Measurements from ENCODE around the gene FAM177B.
"Not testable (repeated sequence)": the region's sequence is repeated elsewhere in the genome, so short reads cannot be mapped to it uniquely, and the experiment has no call there.

FAM177B gene

DNA sequence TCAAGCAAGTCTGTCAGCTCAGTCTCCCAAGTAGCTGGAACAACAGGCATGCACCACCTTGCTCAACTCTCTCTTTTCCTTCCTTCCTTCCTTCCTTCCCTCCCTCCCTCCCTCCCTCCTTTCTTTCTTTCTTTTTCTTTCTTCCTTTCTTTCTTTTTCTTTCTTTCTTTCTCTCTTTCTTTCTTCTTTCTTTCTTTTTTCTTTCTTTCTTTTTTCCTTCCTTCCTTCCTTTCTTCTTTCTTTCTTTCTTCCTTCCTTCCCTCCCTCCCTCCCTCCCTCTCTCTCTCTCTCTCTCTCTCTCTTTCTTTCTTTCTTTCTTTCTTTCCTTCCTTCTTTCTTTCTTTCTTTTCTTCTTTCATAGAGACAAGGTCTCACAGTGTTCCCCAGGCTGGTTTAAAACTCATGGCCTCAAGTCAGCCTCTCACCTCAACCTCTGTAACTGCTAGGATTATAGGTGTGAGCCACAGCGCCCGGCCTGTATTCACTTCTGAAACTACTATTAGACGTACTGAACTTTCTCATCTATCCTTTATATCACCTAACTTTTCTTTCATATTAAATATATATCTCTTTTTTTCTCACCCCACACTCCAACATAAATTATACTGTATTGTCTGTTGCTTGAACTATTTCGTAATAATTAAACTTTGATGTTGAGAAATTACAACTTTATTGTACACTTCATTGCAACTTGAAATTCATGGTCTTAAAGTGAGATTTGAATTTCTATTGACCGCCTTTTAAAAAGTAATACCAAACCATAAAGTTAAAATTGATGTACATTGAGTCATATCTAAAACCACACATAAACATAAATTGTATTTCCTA is 4.8 kb downstream of the FAM177B start:
- not testable (repeated sequence) for DNase-seq (ENCODE audit: low read depth)

DNA sequence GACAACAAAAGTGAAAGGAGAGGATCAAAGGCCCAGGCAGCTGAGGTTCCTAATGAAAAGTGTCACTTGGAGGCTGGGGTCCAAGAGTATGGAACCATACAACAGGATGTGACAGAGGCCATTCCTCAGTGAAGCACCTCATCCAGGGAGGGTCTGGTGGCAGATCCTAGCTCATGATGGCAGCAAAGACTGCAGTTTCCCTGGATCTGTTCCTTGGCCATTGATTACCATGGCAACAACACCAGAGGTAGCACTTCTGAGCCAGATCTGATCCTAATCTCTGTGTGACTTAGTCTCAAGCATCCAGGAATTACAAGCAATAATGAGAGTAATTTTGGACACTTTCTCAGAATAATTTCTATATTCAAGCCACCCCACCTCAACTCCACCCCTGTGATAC is 12.9 kb downstream of the FAM177B start:
- no peak for DNase-seq (ENCODE audit: low read depth)

DNA sequence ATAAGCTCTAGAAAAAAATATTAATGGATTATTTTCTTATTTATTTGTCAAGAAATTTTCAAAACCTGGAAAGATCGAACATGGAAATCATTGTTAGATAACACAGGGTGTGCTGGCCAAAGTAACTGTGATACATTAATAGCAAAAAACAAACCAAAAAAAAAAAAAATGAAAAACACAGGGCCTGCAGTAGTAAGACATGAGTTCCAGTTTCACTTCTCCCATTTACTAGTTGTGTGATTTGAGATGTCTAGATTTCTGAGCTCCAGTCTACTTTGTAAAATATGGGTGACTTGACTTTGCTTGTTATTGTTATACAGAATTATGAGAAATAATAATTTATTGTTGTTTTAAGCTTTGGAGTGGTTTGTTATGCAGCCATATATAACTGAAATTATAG is 13.6 kb downstream of the FAM177B start:
- DNase-seq (ENCODE audit: low read depth), result no peak

DNA sequence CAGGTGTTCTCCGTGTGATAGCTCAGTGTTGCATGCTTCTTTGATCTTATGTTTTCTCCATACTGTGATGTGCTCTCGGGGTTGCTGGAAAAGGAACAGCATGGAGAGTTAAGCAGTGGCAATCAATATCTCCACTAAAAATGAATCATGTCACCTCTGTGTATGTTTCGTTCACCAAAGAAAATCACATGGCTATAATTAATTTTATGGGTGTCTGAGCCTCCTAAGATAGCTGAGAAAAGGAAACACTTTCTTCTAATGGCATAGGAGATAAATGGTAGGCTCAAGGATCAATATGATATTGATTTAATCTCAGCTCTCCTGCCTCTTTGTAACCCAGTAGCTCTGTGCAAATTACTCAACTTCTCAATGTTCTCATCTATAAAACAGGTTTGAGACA is 14.3 kb downstream of the FAM177B start:
- DNase-seq (ENCODE audit: low read depth), result no peak

DNA sequence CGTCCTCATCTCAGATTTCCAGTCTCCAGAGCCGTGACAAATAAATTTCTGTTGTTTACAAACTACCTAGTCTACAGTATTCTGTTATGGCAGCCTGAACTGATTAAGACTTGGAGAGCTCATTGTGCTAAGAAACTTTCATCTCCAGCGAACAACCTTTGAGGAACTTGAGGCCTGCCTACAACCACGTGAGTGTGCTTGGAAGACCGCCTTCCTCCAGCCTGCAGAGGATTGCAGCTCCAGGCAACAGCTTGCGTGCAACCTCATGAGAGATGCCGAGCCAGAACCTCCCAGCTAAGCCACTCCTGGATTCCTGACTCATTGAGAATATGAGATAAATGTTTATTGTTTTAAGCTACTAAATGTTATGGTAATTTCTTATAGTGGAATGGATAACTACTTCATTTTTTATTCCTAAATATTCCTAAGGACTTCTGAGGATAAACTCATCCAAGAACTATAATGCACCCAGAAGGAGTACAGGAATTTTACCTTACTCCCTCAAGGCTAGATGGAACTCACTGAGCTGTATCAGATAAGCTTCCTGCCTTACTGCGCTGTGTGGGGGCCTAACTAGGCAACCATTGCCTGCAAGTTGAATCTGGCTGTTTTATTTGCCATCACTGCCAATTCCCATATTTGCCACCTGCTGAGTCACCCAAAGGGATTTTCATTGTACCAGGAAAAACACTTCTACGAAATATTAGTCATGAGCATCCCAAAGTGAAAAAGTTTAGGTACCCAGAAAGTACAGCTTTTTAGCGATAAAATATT is 17.6 kb downstream of the FAM177B start:
- no peak for DNase-seq (ENCODE audit: low read depth)

DNA sequence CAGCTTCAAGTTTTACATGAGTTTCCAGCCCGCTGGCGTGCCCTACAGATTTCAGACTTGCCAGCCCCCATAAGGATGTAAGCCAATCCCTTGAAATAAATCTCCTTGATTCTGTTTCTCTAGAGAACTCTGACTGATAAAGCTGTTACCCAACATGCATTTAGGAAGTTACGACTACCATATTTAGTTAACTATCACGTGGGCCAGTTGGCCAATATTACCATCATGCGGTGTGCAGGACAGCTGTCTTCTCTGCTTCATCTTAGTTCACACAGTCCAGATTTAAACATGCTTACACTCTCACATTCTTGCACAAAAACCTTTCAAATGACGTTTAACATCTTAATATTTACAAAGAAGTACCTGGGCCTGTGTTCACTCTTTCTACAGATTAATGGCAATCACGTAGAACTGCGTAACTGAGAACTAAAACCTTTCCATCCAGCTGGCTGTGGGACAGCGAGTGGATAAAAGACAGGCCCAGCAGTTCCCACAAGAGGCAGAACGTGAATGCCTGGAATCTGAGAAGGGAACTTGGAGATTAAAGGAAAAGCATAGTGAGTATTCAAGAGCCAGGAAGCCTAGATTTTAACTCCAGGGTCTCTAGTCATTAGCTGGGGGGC is 20.8 kb downstream of the FAM177B start:
- DNase-seq (ENCODE audit: low read depth), result no peak

DNA sequence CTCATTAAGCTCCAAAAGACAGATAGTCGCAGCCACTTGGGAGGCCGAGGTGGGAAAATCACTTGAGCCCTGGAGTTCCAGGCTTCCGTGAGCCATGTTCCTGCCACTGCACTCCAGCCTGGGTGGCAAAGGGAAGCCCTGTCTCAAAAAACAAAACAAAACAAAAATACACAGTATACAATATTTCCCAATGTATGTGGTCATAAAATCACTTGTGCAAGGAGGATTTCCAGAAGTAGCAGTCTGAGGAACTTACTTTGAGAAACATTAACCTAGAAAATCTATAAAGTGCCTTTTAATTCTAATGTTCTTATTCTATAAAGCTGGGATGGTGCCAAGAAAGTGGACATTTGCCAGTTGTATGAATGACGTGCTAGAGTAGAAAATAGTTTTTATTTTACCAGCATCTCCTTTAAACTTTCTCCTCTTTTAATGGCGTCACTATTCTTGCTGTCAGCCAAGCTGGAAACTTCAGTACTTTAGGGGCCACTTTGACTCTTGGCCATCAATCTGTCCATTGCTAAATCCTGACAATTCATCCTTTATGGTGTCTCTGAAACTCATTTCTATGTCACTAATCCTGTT is 22.5 kb downstream of the FAM177B start:
- no peak for DNase-seq (ENCODE audit: low read depth)

DNA sequence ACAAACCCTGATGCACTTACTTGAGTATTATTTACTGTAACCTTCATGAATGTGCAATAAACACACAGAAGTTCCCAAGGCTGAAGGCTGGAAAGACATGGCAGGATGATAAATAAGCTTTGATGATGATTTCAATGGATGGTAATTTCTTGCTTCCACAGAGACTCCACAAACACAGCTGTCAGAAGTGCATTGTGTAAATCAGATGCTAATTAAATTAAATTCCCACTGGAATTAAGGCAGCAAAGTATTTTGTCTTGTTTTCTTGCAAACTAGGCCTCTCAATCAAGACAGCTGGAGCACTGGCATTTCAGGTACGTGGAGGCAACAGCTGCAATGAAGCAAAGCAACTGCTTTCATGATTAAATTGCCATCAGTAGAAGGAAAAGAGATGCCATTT is 24.1 kb downstream of the FAM177B start:
- DNase-seq (ENCODE audit: low read depth), result no peak

DNA sequence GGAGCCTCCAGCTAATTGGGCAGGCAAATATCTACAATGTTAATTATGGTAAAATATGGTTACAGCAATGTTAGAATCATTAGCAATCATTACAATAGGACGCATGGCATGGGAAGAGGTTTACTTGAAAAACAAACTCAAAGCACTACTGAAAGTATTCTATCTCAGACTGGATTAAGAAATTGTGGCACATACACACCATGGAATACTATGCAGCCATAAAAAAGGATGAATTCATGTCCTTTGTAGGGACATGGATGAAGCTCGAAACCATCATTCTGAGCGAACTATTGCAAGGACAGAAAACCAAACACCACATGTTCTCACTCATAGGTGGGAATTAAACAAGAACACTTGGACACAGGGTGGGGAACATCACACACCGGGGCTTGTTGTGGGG is 25.2 kb downstream of the FAM177B start:
- not testable (repeated sequence) for DNase-seq (ENCODE audit: low read depth)

DNA sequence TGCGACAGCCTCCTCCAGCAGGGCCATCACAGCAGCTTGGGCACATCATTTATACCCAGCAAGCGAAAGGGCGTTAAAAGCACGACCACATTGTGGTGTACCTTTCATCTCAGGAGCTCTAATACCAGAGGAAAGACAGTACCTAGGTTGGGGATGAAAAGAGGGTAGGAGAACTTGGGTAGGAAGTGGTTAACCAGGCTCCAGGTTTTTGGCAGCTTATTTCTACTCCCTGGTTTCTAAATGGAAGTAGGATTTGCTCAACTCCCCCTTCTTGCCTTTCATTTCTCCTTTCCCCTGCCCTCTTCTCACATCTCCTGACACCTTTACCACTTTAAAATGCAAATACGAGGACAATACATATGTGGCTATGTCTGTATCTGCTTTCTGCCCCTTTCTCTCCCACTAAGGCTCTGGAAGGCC is 30.2 kb downstream of the FAM177B start:
- no peak for DNase-seq (ENCODE audit: low read depth)

DNA sequence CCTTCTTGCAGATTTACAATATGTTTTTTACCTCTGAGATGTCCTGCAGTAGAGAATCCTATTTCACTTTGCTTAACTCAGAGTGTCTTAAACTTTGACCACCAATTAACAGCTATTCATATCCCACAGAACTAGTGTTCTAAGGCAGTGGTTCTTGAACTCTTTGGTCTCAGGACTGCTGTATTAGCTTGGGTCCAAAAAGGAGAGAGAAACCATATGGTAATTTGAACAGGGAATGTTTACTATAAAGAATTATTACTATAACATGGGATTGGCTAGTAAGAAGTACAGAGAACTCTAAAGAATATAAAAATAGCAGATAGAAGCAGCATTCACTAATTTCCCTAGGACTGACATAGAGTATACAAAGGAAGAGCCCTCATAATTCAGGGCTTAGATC is 31.6 kb downstream of the FAM177B start:
- no peak for DNase-seq (ENCODE audit: low read depth)

DNA sequence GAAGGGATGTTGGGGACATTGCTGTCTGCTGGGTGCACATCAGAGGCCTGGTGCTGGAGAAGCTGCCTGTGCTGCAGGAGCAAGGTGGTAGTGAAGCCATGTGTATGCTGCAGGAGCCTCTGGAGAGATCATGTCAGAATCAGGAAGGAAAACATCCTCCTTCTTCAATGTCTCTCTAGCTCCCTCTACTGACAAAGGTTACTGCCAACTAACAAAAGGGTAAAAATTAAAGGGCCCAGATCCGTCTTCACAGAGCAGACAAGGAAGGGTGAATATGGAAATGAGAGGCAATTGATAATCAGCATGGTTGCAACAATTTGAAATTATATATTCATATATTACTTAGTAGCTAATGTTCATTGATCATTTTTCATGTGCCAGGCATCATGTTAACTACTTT is 32.2 kb downstream of the FAM177B start:
- DNase-seq (ENCODE audit: low read depth), result no peak

DNA sequence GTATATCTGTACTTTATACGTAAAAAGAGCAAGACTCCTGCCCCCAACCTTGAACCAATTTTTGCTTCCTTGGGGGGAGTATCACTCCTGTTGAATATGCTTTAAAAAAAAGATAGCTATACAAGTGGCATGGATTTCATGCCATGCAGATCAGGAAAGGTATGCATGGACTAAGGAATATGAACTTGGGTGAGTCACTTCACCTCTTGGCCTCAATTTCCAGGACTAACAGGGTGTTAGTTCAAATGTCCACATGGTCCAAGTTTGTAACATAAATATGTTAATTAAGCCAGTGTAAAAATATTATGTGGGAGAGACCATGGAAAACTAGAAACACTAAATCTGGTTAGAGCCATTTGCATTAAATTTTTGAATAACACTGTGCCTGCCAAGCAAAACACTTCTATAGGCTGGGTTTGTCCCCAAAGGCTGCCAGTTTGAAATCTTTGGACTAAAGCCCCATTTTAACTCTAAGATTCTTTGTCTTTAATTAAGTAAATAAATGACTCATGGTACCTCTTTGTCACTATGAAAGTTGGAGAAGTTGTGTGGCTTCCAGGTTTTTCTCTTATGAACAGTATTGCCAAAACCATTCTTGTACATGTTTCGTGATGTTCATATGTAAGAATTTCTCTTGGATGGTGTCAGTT is 33.1 kb downstream of the FAM177B start:
- DNase-seq (ENCODE audit: low read depth), result no peak

DNA sequence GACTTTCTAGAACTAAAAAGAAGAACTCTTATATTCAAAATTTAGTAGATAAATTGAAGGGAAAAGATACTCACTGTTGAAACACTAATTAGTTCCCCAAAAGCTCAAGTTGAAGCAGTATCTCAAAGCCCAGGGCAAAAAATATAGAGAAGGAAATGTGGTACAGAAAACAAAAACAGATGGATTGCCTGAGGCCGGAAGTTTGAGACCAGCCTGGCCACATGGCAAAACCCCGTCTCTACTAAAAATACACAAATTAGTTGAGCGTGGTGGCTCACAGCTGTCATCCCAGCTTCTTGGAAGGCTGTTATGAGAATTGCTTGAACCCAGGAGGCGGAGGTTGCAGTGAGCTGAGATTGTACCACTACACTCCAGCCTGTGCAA is 36.0 kb downstream of the FAM177B start:
- DNase-seq (ENCODE audit: low read depth), result no peak

DNA sequence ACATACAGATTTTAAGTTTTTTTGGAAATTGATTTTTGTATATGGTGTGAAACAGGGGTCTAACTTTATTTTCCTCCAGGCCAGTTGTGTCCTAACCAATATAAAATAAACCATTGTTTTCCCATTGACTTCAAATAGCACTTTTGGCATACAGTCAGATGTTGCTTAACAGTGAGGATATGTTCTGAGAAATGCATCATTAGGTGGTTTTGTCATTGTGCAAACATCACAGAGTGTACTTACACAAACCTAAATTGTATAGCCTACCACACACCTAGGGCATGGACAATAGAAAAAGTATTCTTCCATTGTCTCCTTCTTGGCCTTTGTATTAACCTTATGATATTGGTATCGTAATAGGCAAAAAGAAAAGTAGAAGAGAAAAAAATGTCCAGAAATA is 40.5 kb downstream of the FAM177B start:
- no peak for DNase-seq (ENCODE audit: low read depth)

DNA sequence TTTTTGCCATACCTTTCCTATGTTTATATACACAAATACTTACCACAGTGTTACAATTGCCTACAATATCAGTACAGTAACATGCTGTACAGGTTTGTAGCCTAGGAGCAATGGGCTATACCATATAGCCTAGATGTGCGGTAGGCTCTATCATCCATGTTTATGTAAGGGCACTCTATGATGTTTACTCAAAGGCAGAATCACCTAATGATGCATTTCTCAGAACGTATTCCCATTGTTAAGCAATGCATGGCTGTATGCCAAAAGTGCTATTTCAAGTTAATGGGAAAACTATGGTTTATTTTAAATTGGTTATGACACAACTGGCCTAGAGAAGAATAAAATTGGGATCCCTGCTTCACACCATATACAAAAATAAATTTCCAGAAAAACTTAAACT is 41.0 kb downstream of the FAM177B start:
- no peak for DNase-seq (ENCODE audit: low read depth)

DNA sequence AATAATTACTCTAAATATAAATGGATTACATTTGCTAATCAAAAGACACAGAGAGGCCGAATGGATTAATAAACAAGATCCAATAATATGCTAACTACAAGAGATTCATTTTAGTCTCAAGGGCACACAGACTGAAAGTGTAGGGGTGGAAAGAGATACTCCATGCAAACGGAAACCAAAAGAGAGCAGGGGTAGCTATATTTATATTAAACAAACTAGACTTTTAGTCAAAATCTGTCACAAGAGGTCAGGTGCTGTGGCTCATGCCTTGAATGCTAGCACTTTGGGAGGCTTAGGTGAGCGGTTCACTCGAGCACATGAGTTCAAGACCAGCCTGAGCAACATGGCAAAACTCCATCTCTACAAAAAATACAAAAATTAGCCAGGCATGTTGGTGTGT is 44.2 kb downstream of the FAM177B start:
- DNase-seq (ENCODE audit: low read depth), result no peak

DNA sequence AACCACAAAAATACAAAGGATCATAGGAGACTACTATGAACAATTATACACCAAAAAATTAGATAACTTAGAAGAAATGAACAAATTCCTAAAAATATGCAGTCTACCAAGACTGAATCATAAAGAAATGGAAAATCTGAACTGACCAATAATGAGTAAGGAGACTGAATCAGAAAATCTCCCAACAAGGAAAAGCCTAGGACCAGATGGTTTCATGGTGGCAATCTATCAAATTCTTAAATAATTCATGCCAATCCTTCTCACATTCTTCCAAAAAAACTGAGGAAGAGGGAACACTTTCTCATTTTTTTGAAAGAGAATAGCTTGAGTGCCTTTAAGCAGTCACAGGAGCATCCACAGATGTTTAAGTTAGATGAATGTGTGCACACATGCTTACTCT is 46.0 kb downstream of the FAM177B start:
- no peak for DNase-seq (ENCODE audit: low read depth)

DNA sequence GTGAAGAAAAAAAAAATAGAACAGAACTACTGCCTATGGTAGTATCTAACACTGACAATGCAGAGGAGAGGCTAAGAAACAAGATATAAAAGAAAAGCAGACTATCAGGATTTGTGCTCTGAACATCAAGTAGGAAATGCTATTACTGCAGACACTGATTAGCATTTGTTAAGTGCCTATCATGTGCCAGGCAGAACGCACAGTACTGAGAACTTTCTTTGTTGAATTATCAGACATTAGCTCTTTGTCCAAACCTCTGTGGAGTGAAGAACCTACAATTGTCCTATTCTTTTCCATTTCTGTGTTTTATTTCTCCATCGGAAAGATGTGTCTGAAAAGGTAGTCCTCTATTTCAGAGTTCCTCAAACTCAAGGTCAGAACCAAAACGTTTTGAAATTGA is 47.4 kb downstream of the FAM177B start:
- DNase-seq (ENCODE audit: low read depth), result no peak

DNA sequence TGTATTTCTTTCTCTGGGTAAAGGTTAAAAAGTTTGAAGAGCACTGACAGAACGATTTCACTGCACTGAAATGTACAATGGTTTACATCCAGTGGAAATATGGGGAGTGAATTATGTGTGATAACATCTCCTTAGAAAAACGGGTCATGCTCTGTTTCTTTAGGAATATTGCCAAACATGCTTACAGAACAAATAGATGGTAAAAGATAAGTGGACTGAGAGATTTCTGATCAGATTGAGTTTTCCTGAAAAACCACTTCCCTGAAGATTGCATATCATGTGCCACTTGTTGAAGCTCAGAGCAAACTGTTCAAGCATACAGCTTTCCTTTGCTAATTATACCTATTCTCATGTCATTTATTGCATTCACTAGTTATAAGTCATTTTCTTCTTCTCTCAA is 47.9 kb downstream of the FAM177B start:
- DNase-seq (ENCODE audit: low read depth), result no peak

DNA sequence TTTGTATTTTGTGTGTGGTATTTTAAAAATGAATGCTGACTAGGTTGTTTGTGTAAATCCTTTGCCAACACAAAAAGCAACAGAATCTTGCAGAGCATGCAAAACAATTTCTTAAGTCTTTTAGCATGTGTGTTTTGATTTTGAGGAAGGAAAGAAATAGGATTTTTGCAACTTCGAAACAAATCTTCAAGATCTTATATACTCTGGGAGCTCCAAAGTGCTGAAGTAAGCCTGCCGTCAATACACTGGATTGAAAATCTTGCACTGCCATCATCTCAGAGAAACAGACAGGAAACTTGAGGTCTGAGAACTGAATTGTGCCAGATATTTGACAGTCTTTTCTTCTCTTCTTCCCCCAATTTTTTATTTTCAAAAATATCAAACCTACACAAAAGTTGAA is 48.5 kb downstream of the FAM177B start:
- DNase-seq (ENCODE audit: low read depth), result no peak

DNA sequence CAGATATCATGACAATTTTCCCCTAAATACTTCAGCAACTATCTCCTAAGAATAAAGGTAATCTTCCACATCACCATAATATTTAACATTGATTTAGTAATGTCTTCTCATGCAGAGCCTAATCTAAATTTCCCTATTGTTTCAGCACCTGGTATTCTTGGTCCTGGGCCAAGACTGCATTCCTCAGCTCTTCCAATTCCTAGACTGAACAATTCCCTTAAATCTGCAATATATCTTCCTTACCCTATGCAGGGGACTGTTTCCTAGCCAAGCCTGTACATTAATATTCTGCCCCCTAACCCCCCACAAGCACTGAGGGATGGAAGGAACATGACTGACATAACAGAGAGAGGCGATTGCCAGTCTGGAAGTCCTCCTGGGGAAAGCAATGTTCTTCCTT is 49.1 kb downstream of the FAM177B start:
- no peak for DNase-seq (ENCODE audit: low read depth)

Measured in stimulated activated CD8-positive, alpha-beta memory T cell treated with anti-CD3 and anti-CD28 coated beads, Interleukin-12 subunit alpha, Interleukin-12 subunit beta, amount 100 ng/mL, for 4 hours (primary cell).